SU-DHL-6 (cell line): ENCODE measurements around the gene STK16.
"Not testable (repeated sequence)": the region's sequence is repeated elsewhere in the genome, so short reads cannot be mapped to it uniquely, and the experiment has no call there.

ENCODE experiments used
- H2AFZ ChIP-seq: fragments of 200-600 bp; sonication (generic); 2 replicates; pipeline ENCODE4 v1.6.1; 2014; ENCODE audit warnings: low read depth, mild to moderate bottlenecking, moderate library complexity, mixed read lengths, antibody characterized with exemption, low read length; ENCODE audit not compliant: severe bottlenecking
- H3F3A ChIP-seq: fragments of 200-600 bp; shearing (Covaris generic); 2 replicates; pipeline ENCODE4 v1.6.0; 2016; ENCODE audit warnings: antibody characterized with exemption, mild to moderate bottlenecking; ENCODE audit not compliant: insufficient read depth
- H3K27ac ChIP-seq: fragments of 200-600 bp; sonication (generic); 2 replicates; pipeline ENCODE4 v1.5.1; 2016; ENCODE audit warnings: low read depth, mild to moderate bottlenecking, low read length, moderate library complexity, mixed read lengths
- H3K27me3 ChIP-seq: fragments of 200-600 bp; sonication (generic), shearing (Covaris generic); 2 replicates; pipeline ENCODE4 v1.6.0; 2014; ENCODE audit warnings: mild to moderate bottlenecking, low read length
- H3K36me3 ChIP-seq: fragments of 200-600 bp; sonication (generic); 2 replicates; pipeline ENCODE4 v1.6.1; 2014; ENCODE audit warnings: mild to moderate bottlenecking, low read length, mixed read lengths
- H3K4me2 ChIP-seq: fragments of 300-600, 200-600 bp; shearing (Covaris generic), sonication (generic); 2 replicates; pipeline ENCODE4 v1.6.0; 2014; ENCODE audit warnings: low read length, low read depth, mild to moderate bottlenecking; ENCODE audit not compliant: poor library complexity, severe bottlenecking
- H3K4me3 ChIP-seq: fragments of 200-600 bp; sonication (generic); 2 replicates; pipeline ENCODE4 v1.5.1; 2014; ENCODE audit warnings: antibody characterized with exemption, low read length, mild to moderate bottlenecking, mixed read lengths; ENCODE audit not compliant: insufficient read depth, poor library complexity, severe bottlenecking
- H3K79me2 ChIP-seq: fragments of 200-600 bp; sonication (generic); 2 replicates; pipeline ENCODE4 v1.6.1; 2014; ENCODE audit warnings: mild to moderate bottlenecking, low read length, moderate library complexity; ENCODE audit not compliant: insufficient read depth
- H3K9ac ChIP-seq: fragments of 200-600 bp; sonication (generic); 2 replicates; pipeline ENCODE4 v1.7.0; 2014; ENCODE audit warnings: mild to moderate bottlenecking, low read length
- H3K9me2 ChIP-seq: fragments of 200-600 bp; sonication (generic); replicated peaks from 2 replicates; pipeline ENCODE4 v1.6.1; 2014; ENCODE audit warnings: low read length; ENCODE audit not compliant: insufficient read depth
- H3K9me3 ChIP-seq: fragments of 200-600 bp; sonication (generic); 2 replicates; pipeline ENCODE4 v1.6.1; 2014; ENCODE audit warnings: low read length, mixed read lengths; ENCODE audit not compliant: insufficient read depth
- H4K20me1 ChIP-seq: fragments of 200-600 bp; sonication (generic); 2 replicates; pipeline ENCODE4 v1.6.1; 2014; ENCODE audit warnings: low read depth, mild to moderate bottlenecking, antibody characterized with exemption, low read length, moderate library complexity, mixed read lengths
- CTCF ChIP-seq: fragments of 200-600 bp; sonication (generic); IDR thresholded peaks from one replicate; pipeline ENCODE4 v1.5.1; 2017; ENCODE audit warnings: antibody characterized with exemption, mild to moderate bottlenecking, low read length, moderate library complexity; ENCODE audit not compliant: insufficient read depth, poor library complexity, severe bottlenecking
- EZH2phosphoT487 ChIP-seq: fragments of 200-600 bp; sonication (generic), shearing (Covaris generic); conservative IDR thresholded peaks from 2 replicates; pipeline ENCODE4 v1.6.1; 2018; ENCODE audit warnings: mild to moderate bottlenecking, antibody characterized with exemption, low read length, moderate library complexity, mixed read lengths

STK16 gene

GRCh38 chr2:219254590-219255201, 9.4 kb downstream of the STK16 start:
- peaks cover 20% of the 10 kb centered on the region; the same call in 1 of the 2 replicates for H3K79me2 ChIP-seq
- peak overlapping the region; percentile 55 for H3K27ac ChIP-seq
- no peaks in the 10 kb centered on the region for H3K9me2 ChIP-seq
- H3K27me3 ChIP-seq: no peaks in the 10 kb centered on the region
- peak overlapping the region; percentile 70 for H3K4me2 ChIP-seq
- peak overlapping the region; percentile 63 for H3K4me3 ChIP-seq
- H2AFZ ChIP-seq: peak overlapping the region; percentile 66
- H3K9ac ChIP-seq: peak overlapping the region; percentile 72
- H3F3A ChIP-seq: peaks cover 8% of the 10 kb centered on the region
- no peak for TF ChIP-seq CTCF
- TF ChIP-seq EZH2phosphoT487: no peak
- no peaks in the 10 kb centered on the region for H4K20me1 ChIP-seq
- H3K9me3 ChIP-seq: no peaks in the 10 kb centered on the region
- H3K36me3 ChIP-seq: no peaks in the 10 kb centered on the region

- not testable (repeated sequence) for H3K4me3 ChIP-seq, H3K79me2 ChIP-seq, H3K4me2 ChIP-seq, H2AFZ ChIP-seq, H3K9ac ChIP-seq, H3K9me3 ChIP-seq, H3K36me3 ChIP-seq, H3K27ac ChIP-seq, H3K27me3 ChIP-seq, H3K9me2 ChIP-seq, H3F3A ChIP-seq, H4K20me1 ChIP-seq
Observed at GRCh38 chr2:219258942-219259341, 13.7 kb downstream of the STK16 start.

- Histone ChIP-seq H3K27ac (no peak overlapping the region), H3K4me2 (no peak overlapping the region)
Observed at GRCh38 chr2:219261024-219261855, 16.0 kb downstream of the STK16 start.

More at GRCh38 chr2:219261024-219261855, 16.0 kb downstream of the STK16 start:
- Histone ChIP-seq H4K20me1 (no peaks in the 10 kb centered on the region), H3K79me2 (no peaks in the 10 kb centered on the region), H3K27me3 (no peaks in the 10 kb centered on the region), H3K9me2 (no peaks in the 10 kb centered on the region), H3K9ac (no peak overlapping the region), H3K9me3 (no peaks in the 10 kb centered on the region), H2AFZ (no peak overlapping the region), H3K36me3 (no peaks in the 10 kb centered on the region), H3K4me3 (no peak overlapping the region), H3F3A (no peaks in the 10 kb centered on the region)
- TF ChIP-seq CTCF: no peak
- TF ChIP-seq EZH2phosphoT487: no peak
